HG03571 (cell line): ENCODE measurements around the gene RUNX1.
"Not testable (repeated sequence)": the region's sequence is repeated elsewhere in the genome, so short reads cannot be mapped to it uniquely, and the experiment has no call there.

ENCODE experiments used
- ATAC-seq: cut with Tn5 transposase; IDR thresholded peaks from one replicate; pipeline ENCODE4 v1.9.1; 2021; ENCODE audit not compliant: unreplicated experiment

RUNX1 gene

DNA sequence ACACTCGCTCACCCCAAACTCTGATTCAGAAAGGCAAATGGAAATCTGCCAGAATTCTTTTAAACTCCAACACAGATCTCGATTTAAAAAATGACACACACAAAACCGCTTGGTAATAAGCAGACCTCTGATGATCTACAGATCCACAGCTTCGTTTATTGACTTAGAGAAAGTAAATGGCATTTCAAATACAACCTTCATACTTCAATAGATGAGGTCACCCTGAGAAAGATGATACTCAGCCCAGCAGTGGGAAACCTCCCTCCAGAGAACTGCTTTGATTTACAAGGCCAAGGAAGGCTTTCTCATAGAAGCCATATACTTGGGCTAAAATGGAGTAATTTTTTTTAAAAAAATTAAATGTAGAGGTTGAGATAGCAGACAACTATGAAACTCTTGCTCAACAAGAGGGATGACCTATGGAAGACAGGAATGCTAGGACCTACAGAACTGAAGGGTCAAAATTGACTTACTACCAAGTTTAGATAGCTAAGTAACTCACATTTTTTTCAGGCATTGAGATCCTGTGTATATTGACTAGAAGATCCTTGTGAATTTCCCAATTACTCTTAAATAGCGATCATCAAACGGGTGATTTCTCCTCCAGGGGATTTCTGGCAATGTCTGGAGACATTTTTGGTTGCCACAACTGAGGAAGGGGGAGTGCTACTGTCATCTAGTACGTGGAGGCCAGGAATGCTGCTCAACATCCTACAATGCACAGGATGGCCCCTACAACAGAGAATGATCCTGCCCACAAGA is 236.4 kb downstream of the RUNX1 start:
- ATAC-seq, result no peak

DNA sequence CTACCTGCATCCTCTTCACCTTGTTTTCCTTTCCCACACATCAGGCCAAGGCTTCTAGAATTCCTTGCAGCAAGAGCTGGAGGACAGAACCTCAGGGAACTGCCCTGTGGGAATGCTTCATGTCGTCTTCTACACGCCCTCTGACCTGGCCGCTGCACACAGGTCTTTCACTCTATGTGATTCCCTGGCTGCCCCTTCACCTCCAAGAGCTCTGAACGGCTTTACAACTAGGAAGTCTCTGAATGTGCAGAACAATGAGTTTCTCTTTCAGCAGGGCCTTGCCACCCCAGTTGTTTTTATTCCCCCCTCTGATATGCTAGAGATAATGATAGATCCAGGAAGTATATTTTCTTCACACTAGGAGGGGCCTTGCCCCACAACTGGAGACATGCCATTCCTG is 237.7 kb downstream of the RUNX1 start:
- no peak for ATAC-seq

DNA sequence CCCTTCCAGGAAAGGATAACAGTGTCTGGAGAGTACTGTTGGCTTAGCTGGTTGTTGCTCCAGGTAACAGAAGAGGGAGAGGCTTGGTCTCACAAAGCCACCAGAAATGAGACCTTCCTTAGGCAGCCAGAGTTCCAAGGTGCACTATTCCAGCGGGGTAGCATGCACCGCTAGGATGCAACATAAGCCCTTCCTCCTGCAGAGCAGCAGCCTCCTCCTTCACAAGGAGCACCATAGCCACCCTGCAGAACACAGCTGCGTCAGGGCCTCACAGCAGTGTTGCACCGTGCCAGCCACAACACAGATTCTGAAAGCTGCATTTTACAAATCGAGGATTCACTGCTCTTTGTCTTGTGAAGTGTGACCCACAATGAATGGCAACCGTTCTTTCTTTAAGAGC is 238.3 kb downstream of the RUNX1 start:
- ATAC-seq, result no peak

DNA sequence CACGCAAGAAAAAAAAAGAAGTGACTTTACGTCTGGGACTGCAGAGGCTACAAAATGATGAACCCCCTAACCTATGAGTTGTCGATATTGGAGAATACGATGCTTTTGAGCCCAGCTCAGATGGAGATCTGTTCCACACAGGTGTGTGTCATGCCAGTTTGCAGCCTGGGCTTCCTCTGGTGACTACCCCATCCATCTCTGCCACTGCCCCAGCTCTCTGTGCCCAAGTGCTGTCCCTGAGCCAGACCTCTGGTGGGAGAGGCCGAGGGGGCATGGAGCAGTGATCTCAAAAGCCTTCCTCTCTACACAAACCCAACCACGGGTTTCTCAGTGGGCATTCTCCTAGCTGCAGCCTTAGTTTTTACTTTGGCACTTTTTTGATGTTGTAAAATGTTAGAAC is 239.3 kb downstream of the RUNX1 start:
- no peak for ATAC-seq

DNA sequence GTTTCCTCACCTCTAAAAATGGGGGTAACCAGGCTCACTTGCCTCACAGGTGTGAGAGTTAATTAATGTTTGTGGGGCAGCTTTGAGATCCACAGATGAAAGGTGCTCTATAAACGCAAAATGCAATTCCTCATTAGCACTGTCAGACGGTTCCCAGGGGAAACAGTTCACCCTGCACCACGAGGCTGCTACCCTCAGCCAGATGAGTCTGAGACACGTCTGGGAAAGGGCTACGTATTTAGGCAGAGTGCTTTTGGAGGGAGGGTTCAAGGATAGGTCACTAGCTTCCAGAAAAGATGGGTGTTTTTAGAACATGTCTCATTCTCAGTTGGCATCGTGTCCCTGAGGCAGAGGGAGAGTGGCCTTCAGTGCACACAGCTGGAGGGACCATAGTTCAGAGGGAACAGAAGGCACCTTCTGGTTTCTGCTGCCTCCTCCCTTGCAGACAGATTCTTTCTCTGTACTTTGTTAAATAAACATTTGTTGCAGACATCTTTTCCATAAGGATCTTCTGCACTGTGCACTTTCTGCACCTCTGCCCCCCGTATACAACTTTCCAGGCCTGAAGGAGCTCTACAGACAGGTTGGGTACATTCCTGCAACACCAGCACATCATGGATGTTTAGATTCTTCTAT is 240.4 kb downstream of the RUNX1 start:
- ATAC-seq, result no peak

DNA sequence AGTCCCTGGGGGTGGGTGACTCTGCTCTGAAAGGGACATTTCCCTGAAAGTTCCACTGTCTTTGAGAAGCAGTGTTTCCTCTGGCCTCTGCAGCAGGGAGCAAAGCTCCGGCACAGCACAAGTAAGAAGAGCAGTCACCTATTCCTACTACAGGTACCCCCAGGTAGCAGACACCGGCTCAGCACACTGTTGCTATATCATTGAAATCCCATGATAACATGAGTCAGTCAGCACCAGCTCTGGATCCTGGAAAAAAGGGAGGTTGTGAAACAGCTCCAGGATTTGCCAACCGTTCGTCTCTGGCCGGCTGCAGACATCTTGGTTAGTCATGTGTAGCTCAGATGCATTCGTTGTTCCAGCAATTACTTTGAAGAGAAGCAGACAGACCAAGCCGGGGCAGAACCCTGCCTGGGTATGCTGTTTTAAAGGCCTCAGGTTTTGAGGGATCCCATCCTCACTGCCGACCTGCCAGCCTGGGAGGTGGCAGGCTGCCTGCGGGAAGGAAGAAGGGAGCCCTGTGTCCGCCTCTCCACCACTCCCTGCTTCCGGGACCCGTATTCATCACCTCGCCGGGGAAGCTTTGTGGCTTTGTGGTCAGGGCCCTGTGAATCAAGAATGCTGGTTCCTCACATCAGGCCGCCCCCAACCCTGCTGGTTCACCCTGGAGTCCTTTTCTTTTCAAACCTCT is 241.1 kb downstream of the RUNX1 start:
- ATAC-seq, result no peak

DNA sequence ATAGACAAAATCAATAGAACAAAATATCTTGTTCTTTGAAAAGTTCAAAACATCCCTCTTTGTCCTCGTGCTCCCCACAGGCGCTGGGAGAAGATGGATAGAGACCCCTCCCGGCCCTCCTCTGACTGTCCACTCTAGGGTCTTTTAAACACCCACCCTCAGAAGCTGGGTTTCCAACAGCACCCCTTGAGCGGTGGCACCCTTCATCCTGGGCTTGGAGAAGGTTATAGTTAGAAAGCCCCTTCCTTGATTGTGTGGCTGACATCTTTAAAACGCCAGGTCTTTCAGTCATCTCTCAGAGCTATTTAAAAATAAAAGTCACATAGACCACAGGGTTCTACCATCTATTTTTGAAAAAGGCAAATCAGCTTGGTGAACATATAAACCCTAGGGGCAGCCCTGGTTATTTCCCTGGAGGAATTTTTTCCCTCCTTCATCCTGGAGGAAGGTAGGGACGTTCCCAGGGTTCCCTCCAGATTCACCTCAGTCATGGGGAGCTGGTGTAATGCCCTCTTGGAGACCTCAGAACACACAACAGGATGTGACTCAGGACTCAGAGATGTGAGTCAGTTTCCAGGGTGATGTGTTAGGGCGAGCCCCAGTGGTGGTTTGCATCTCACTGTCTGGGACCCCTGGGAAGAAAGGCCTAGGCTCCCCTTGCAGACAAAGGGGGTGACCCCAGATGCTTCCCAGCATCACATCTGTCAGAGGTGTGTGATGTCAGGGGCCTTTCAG is 241.8 kb downstream of the RUNX1 start:
- ATAC-seq, result no peak

DNA sequence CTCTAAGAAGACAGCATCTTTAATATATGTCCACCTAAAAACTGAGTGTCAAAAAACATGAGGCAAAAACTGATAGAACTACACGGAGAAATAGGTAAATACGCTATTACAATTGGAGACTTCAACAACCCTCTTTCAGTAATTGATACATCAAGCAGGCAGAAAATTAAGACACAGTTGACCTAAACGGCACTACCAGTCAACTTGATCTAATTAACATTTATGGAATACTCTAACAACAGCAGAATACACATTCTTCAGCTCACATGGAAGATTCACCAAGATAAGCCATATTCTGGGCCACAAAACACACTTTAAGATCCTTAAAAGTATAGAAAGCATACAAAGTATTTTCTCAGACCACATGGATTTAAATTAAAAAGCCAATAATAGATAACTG is 242.7 kb downstream of the RUNX1 start:
- no peak for ATAC-seq

DNA sequence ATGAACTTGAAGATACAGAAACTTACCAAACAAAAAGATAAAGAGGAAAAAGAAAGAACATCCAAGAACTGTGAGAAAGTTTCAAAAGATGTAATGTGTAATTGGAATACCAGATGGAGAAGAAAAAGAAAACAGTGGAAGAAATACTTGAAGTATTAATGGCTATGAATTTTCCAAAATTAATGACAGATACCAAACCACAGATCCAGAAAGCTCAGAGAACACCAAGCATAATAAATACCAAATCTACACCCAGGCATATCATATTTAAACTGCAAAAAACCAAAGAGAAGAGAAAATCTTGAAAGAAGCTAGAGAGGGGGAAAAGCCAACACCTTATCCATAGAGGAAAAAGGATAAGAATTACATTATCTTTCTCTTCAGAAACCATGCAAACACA is 243.9 kb downstream of the RUNX1 start:
- ATAC-seq, result no peak

DNA sequence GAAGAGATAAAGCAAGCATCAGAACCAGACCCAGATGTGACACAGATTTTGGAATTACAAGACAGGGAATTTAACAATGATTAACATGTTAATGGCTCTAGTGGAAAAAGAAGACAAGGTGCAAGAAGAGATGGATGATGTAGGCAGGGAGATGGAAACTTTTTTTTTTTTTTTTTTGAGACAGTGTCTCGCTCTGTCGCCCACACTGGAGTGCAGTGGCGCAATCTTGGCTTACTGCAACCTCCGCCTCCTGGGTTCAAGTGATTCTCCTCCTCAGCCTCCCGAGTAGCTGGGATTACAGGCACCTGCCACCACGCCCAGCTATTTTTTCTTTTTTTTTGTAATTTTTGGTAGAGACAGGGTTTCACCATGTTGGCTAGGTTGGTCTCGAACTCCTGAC is 244.5 kb downstream of the RUNX1 start:
- not testable (repeated sequence) for ATAC-seq

DNA sequence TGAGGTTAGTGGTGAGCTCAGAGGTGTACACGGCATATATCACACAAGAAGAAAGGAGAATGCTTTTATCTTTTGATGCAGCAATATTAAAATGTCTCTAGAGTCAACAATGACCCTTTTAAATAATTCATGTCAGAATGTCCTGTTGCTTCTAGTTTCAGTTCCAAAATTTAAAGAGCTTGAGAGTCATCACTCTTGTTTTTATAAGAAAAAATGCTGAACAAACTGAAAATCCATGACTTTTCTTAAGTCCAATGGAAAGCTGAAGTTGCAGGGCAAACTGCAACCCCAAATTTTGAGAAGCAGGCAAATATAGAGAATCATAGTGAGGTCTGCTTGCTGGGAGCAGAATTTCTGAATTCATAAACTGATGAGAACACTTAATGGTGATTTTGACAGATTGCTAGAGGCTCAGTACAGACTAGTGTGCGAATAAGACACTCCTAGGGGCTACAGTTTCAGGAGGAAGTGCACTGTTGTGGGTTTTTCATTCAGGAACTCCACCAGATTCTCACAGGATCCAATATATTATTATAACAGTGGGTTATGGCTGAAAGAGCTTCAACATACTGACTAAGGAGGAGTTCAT is 245.2 kb downstream of the RUNX1 start:
- ATAC-seq, result no peak

DNA sequence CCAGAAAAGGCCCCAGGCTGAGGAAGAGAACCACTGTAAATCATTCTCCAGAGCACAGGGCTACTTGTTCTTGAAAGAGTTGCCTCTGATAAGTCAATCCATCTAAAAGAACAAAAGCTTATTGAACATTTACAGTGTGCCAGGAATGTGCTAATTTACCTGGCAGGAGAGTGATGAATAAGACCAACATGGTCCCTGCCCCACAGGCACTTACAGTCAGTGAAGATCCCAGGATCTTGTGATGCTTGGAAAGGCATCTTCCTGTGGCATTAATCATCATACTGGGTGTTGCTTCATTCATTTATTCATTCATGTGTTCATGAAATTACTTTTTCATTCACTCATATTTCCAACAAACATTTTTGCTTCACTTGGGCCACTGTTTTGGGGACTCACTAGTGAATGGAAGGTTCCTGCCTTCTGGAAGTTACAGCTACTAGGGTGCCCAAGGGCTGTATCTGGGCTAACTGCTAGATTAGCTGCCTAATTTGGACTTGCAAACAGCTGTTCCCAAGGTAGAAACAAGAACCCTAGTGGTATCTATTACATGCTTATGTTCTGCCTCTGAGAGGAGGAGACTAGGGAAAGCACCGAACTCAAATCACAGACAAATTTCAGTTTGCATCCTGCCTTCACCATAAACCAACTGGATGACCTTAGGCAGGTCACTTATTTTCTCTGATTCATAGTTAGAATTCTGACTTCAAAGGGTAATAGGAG is 246.8 kb downstream of the RUNX1 start:
- no peak for ATAC-seq

DNA sequence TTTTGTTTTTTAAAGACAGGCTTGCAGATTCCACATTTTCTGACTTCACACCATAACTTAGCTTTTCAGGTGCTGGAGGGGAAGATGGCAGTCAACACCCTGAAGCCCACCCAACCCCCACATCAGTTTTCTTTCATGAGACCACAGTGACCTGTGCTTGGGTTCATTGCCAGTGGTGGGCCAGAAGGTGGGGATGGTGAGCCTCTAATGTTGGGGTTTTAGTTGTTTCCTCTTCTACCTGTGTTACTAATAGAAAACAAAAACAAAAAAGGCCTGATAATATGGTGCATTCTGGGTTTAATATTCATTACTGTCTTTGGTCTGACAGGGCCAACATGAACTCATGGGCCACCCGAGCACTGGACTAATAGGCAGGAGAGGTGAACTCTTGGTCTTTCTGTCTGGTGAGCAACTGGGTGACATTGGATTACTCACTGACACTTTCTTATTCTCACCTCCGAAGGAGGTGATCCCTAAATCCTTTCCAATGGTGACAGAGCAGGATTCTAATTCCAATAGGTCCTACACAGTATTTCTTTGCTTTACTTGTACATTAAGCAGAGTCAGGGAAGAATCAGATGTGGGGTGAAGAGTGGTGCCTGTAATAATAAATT is 247.5 kb downstream of the RUNX1 start:
- ATAC-seq, result no peak

DNA sequence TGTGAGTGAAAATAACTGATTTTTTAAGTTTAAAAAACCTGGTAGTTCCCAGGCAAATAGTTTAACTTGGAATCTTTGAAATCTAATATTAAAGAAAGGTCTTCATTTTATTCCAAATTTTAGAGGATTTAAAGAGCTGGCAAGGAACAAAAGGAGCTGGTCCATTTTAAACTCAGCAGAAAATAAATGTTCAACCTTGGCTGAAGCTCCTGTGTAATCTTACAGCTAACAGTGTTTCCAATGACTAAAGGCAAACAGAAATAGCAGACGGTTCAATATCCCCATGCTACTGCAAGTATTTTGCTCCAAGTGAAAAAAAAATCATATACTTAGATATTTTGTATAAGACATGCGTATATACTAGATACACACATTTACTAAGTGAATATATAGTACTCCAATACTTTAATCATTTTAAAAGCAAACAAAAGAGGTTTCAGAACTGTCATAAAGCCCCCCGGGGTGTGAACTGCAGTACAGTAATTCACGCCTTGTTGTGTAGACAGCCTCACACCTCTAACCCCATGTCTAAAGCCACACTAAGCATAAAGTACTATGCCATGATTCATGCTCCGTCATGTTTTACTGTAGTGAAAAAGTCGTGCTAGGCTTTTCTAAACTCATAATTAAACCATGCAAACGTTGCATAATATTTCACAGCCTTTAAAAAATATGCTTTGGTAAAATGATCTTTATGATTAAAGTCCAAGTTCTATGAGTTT is 248.1 kb downstream of the RUNX1 start:
- ATAC-seq, result no peak

DNA sequence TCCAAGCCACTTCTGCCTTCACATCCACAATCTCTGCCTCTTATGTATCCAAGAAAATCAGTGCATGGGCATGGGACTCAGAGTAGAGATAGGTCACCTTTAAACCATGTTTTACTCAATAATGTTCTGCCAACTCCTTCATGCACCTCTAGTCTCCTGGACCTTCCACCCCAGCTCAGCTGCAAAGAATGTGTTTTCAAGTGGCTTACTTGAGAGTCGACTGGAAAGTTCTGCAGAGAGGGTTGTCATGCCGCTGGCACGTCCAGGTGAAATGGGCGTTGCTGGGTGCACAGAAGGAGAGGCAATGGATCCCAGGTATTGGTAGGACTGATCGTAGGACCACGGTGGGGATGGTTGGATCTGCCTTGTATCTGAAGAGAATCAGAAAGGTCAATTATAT is 250.0 kb downstream of the RUNX1 start:
- no peak for ATAC-seq

DNA sequence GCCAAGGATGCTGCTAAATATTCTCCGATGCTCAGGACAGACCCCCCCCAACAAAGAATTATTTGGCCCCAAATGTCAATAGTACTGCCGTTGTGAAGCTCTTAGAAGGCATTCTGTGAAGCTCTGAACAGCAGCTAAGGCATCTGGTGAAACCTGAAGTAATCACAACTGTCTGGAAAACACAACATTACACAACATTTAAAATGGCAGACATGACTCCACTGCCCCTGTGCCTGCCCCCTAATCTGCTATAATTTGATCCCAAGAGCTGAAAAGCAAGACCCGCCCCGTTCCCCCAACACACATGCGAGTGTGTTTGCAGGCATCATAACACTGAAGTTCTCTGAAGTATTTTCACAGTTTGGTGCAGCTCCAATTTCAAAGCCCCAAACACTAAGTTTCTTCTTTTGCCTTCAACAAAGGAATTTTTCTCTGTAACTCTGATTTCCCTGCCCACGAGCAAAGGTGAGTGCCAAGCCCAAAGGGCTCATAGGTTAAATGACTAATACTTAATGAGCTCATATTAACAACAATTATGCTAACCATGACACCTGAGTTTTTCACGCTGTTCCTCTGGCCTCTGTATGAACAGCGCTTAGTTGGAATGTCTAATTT is 251.1 kb downstream of the RUNX1 start:
- ATAC-seq, result no peak

DNA sequence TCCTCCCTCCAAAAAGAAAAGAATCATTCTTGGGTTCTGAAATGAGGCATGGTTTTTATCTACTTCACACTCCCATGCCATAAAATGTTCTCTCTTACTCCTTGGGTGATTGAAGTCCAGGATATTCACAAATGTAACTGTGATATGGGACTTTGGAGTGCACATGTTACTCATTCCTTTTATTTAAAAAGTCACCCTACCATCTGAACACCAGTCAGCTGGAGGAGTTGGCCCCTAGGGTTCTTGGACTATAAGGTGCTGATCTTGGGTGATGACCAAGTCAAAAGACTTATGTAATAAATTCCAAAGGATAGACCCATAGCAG is 251.9 kb downstream of the RUNX1 start:
- ATAC-seq, result no peak

DNA sequence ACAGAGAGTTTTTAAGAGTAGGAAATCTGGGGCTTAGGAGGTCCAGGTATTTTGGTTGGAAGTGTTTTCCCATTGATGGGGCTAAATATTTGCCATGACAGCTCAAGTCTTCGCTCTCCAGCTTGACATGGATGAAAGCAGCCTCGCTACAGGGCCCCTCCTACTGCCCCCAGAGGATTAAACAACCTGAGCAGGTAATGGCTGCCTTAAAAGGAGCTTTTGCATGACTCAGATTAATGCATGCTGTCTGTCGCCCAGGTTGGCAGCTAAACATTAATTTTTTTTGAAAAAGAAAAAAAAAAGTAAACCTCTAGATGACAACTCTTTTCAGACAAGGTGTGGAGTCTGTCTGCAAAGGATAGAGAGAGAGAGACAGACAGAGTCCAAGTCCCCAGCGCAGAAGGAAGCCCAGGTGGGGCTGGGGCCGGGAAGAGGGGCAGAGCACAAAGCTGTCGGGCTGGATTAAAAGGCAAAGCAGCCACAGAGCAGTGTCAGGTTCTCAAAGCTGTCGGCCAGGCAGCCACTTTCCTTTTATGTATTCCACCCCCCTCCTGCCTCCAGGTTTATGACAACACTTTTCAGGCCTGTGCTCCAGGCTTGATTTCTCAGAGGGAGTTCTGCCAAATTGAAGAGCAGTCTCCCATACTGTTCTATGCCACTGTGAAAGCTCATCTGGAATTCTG is 252.4 kb downstream of the RUNX1 start:
- no peak for ATAC-seq
